ENCODE results near the gene ORM2.

GRCh38 chr9:114336157-114336556 is 6.5 kb downstream of the ORM2 start:
- TF ChIP-seq ZNF274 (IDR thresholded peaks at IDR 0.05; ENCODE audit: borderline replicate concordance, extremely low read depth, low read length) (no peak), POLR2A (IDR thresholded peaks at IDR 0.05; ENCODE audit: control extremely low read depth in 1 of 2, low read depth in 2 of 2, low read length in 2 of 2) (no peak), KDM4A (IDR thresholded peaks at IDR 0.05; ENCODE audit: low read depth, low read length, severe bottlenecking) (no peak), KDM1A (IDR thresholded peaks at IDR 0.05; ENCODE audit: borderline replicate concordance, low read length) (no peak), EZH2 (IDR thresholded peaks at IDR 0.05; ENCODE audit: low read depth, low read length, severe bottlenecking) (no peak), SP1 (IDR thresholded peaks at IDR 0.05; ENCODE audit: low read depth, low read length) (no peak), TCF12 (IDR thresholded peaks at IDR 0.05; ENCODE audit: low read depth, low read length) (no peak), ATF3 (IDR thresholded peaks at IDR 0.05; ENCODE audit: insufficient read depth, low read depth, low read length) (no peak), RNF2 (IDR thresholded peaks at IDR 0.05; ENCODE audit: borderline replicate concordance, low read depth, low read length, missing control alignments, poor library complexity, severe bottlenecking) (no peak), SRF (IDR thresholded peaks at IDR 0.05; ENCODE audit: low read depth, low read length) (no peak), TBP (IDR thresholded peaks at IDR 0.05; ENCODE audit: low read depth, low read length) (no peak), POLR2AphosphoS5 (IDR thresholded peaks at IDR 0.05; ENCODE audit: low read depth, low read length) (no peak)
- TF ChIP-seq, protein P1, sequence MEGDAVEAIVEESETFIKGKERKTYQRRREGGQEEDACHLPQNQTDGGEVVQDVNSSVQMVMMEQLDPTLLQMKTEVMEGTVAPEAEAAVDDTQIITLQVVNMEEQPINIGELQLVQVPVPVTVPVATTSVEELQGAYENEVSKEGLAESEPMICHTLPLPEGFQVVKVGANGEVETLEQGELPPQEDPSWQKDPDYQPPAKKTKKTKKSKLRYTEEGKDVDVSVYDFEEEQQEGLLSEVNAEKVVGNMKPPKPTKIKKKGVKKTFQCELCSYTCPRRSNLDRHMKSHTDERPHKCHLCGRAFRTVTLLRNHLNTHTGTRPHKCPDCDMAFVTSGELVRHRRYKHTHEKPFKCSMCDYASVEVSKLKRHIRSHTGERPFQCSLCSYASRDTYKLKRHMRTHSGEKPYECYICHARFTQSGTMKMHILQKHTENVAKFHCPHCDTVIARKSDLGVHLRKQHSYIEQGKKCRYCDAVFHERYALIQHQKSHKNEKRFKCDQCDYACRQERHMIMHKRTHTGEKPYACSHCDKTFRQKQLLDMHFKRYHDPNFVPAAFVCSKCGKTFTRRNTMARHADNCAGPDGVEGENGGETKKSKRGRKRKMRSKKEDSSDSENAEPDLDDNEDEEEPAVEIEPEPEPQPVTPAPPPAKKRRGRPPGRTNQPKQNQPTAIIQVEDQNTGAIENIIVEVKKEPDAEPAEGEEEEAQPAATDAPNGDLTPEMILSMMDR (IDR thresholded peaks at IDR 0.05; ENCODE audit: control extremely low read depth in 1 of 3, insufficient read depth in 1 of 3, low read depth in 1 of 3, low read length in 3 of 3): no peak
- TF ChIP-seq, protein P2, sequence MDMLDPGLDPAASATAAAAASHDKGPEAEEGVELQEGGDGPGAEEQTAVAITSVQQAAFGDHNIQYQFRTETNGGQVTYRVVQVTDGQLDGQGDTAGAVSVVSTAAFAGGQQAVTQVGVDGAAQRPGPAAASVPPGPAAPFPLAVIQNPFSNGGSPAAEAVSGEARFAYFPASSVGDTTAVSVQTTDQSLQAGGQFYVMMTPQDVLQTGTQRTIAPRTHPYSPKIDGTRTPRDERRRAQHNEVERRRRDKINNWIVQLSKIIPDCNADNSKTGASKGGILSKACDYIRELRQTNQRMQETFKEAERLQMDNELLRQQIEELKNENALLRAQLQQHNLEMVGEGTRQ (IDR thresholded peaks at IDR 0.05; ENCODE audit: low read length): no peak
